ENCODE measurements around the gene OSTC.
A peak's percentile ranks its signal among the peaks of the same experiment; 100 is the strongest.

Gene OSTC

GRCh38 chr4:108696160-108696559 is 45.8 kb downstream of the OSTC start:
- no peaks in the 10 kb centered on the region for H4K20me1 ChIP-seq (ENCODE audit: insufficient read depth)
- H3K36me3 ChIP-seq (ENCODE audit: insufficient read depth): no peaks in the 10 kb centered on the region
- H3K27ac ChIP-seq: no peak overlapping the region
- H3K9ac ChIP-seq: no peak overlapping the region
- H2AFZ ChIP-seq (ENCODE audit: low read depth): no peak overlapping the region
- no peak for TF ChIP-seq CTCF (conservative IDR thresholded peaks at IDR 0.05; ENCODE audit: low read depth, low read length)
- no peaks in the 10 kb centered on the region for H3K79me2 ChIP-seq (ENCODE audit: insufficient read depth, low read depth)
- no peak overlapping the region for H3K4me3 ChIP-seq (IDR thresholded peaks at IDR 0.05; ENCODE audit: insufficient read depth, low read depth, low read length)
- peaks cover 28% of the 10 kb centered on the region for H3K4me1 ChIP-seq (ENCODE audit: low read depth, poor library complexity, severe bottlenecking)
- H3K27me3 ChIP-seq (ENCODE audit: insufficient read depth, low read depth): no peaks in the 10 kb centered on the region
- H3K4me2 ChIP-seq: no peak overlapping the region

DNA sequence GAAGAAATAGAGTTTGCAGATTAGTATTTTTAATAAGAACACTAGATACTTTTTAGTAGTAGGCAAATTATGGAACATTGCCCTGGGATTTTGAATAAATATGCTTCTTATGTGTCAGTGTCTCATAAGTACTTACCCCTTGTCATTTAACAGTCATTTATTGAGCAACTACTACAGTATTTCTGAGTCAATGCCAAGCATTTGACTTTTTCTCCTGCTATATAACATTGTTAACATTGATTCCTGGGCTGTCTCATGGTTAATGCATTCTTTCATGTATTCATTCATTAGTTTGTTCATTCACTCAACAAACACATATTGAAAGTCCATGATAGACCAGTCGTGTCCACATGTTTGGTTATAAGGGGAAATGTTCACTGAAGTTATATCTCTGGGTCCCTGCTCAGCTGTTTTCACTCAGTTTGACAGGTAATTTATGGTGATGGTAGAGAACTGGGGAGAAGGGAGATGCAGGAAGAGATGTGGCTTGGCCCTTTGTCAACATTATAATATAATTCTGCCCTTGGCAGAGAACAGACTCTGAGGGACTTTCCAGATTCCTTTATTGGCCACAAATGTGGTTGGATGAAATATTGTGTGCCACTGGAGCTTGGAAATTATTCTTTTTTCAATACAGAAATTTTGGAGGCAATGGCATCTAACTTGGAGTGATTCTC is 49.8 kb downstream of the OSTC start:
- no peaks in the 10 kb centered on the region for H3K27me3 ChIP-seq (ENCODE audit: insufficient read depth, low read depth)
- H3K36me3 ChIP-seq (ENCODE audit: insufficient read depth): no peaks in the 10 kb centered on the region
- peak overlapping the region; percentile 27 for H3K4me2 ChIP-seq
- H3K27ac ChIP-seq: no peak overlapping the region
- H3K4me1 ChIP-seq (ENCODE audit: low read depth, poor library complexity, severe bottlenecking): peaks cover 56% of the 10 kb centered on the region
- H4K20me1 ChIP-seq (ENCODE audit: insufficient read depth): no peaks in the 10 kb centered on the region
- no peak overlapping the region for H3K4me3 ChIP-seq (IDR thresholded peaks at IDR 0.05; ENCODE audit: insufficient read depth, low read depth, low read length)
- H2AFZ ChIP-seq (ENCODE audit: low read depth): no peak overlapping the region
- TF ChIP-seq CTCF (conservative IDR thresholded peaks at IDR 0.05; ENCODE audit: low read depth, low read length): no peak
- H3K9ac ChIP-seq: no peak overlapping the region
- no peaks in the 10 kb centered on the region for H3K79me2 ChIP-seq (ENCODE audit: insufficient read depth, low read depth)

- no peaks in the 10 kb centered on the region for H3K79me2 ChIP-seq (ENCODE audit: insufficient read depth, low read depth)
- peak overlapping the region; percentile 32 for H2AFZ ChIP-seq (ENCODE audit: low read depth)
- no peaks in the 10 kb centered on the region for H3K27me3 ChIP-seq (ENCODE audit: insufficient read depth, low read depth)
- no peaks in the 10 kb centered on the region for H3K36me3 ChIP-seq (ENCODE audit: insufficient read depth)
- peak overlapping the region; percentile 53 for H3K4me2 ChIP-seq
- peaks cover 51% of the 10 kb centered on the region for H3K4me1 ChIP-seq (ENCODE audit: low read depth, poor library complexity, severe bottlenecking)
- no peak overlapping the region for H3K4me3 ChIP-seq (IDR thresholded peaks at IDR 0.05; ENCODE audit: insufficient read depth, low read depth, low read length)
- no peak overlapping the region for H3K9ac ChIP-seq
- no peaks in the 10 kb centered on the region for H4K20me1 ChIP-seq (ENCODE audit: insufficient read depth)
- H3K27ac ChIP-seq: peak overlapping the region; percentile 55
- TF ChIP-seq CTCF (conservative IDR thresholded peaks at IDR 0.05; ENCODE audit: low read depth, low read length): no peak
Measured at GRCh38 chr4:108702960-108703359, 52.6 kb downstream of the OSTC start.

DNA sequence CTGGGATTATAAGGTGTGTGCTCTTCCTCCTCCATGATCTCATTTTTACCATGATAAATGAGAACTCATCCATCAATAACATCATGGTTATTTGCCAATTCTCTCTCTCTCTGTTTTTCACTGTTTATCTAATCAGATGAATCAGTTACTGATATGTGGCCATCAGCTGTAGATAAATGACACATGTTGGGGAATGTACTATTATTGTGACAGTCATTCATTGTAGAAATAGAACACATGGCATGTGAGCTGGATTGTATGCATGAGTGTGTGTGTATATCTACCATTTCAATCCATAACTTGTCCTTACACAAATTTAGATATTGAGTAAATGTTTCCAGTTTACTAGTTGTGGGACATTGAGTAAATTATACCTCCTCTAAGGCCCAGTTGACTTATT is 53.0 kb downstream of the OSTC start:
- Histone ChIP-seq H2AFZ (ENCODE audit: low read depth) (peak overlapping the region; percentile 32; the same call in 1 of the 2 replicates), H3K4me1 (ENCODE audit: low read depth, poor library complexity, severe bottlenecking) (peaks cover 48% of the 10 kb centered on the region), H3K27ac (peak overlapping the region; percentile 55), H3K4me3 (IDR thresholded peaks at IDR 0.05; ENCODE audit: insufficient read depth, low read depth, low read length) (no peak overlapping the region), H3K79me2 (ENCODE audit: insufficient read depth, low read depth) (no peaks in the 10 kb centered on the region), H3K36me3 (ENCODE audit: insufficient read depth) (no peaks in the 10 kb centered on the region), H3K9ac (no peak overlapping the region), H3K27me3 (ENCODE audit: insufficient read depth, low read depth) (no peaks in the 10 kb centered on the region), H3K4me2 (peak overlapping the region; percentile 53; the same call in 1 of the 2 replicates), H4K20me1 (ENCODE audit: insufficient read depth) (no peaks in the 10 kb centered on the region)
- no peak for TF ChIP-seq CTCF (conservative IDR thresholded peaks at IDR 0.05; ENCODE audit: low read depth, low read length)

All from KMS-11 (cell line).